Heart right ventricle (tissue), 16 donors: ENCODE results near the gene ATXN7L2. TPM values are rescaled to one million over a fixed set of nuclear protein-coding genes. Genes with fewer than 3 reads are reported as not detected.

Experiments
- ATAC-seq, 8 donors: fragments of 200-7000 bp; cut with Tn5 transposase; one replicate each; pipeline ENCODE4 v1.9.1; 2020; ENCODE audit warnings: mild to moderate bottlenecking in 8 of 8, moderate library complexity in 8 of 8, moderate number of reproducible peaks in 1 of 8
- DNase-seq, 2 donors: peaks; one replicate each; pipeline ENCODE4 v3.0.0-alpha.2; 2020
- H3K27ac ChIP-seq, 10 donors: fragments of 200-600 bp; sonication (generic) in 2 of 10; one replicate each; pipeline versions ENCODE4 v1.5.0 to v1.8.0; 2020 to 2022; ENCODE audit warnings: mild to moderate bottlenecking in 3 of 10
- H3K27me3 ChIP-seq, 7 donors: fragments of 200-600 bp; one replicate each; pipeline ENCODE4 v1.8.0; 2021 to 2022; ENCODE audit warnings: mild to moderate bottlenecking in 2 of 7
- H3K36me3 ChIP-seq, 9 donors: fragments of 200-600 bp; sonication (generic) in 1 of 9; one replicate each; pipeline versions ENCODE4 v1.5.0 to v1.8.0; 2020 to 2022; ENCODE audit warnings: mild to moderate bottlenecking in 2 of 9
- H3K4me1 ChIP-seq, 9 donors: fragments of 200-600 bp; sonication (generic) in 1 of 9; one replicate each; pipeline versions ENCODE4 v1.5.0 to v1.8.0; 2020 to 2022; ENCODE audit warnings: mild to moderate bottlenecking in 4 of 9
- H3K4me3 ChIP-seq, 10 donors: fragments of 200-600 bp; sonication (generic) in 2 of 10; one replicate each; pipeline versions ENCODE4 v1.5.0 to v1.8.0; 2020 to 2022; ENCODE audit warnings: mild to moderate bottlenecking in 7 of 10, moderate library complexity in 2 of 10
- H3K9me3 ChIP-seq, 11 donors: fragments of 200-600 bp in 10 of 11; sonication (generic) in 2 of 11; one replicate each; pipeline versions ENCODE4 v1.5.0 to v1.8.0; 2013 to 2022; ENCODE audit warnings: mild to moderate bottlenecking in 2 of 11, control low read depth in 1 of 11, moderate library complexity in 1 of 11
- CTCF ChIP-seq, 9 donors: fragments of 200-600 bp; sonication (generic) in 2 of 9; IDR thresholded peaks; one replicate each; pipeline versions ENCODE4 v1.5.0 to v1.8.0; 2021 to 2022; ENCODE audit warnings: antibody characterized with exemption in 9 of 9, mild to moderate bottlenecking in 5 of 9, moderate library complexity in 1 of 9
- WGBS, 2 donors: extraction: QIAGEN DNeasy Blood & Tissue Kit; methylation state at CpG; one replicate each; pipeline ENCODE4 v1.1.7; 2013; ENCODE audit warnings: inconsistent platforms in 1 of 2; 5-methylcytosine and 5-hydroxymethylcytosine counted together
- intact Hi-C, 10 donors: fragments of 100-400 bp; cut with DNase I; formaldehyde crosslinking; loops; one replicate each; pipeline versions ENCODE4 v1.11.1 to v1.14.2; 2022
- polyA plus RNA-seq, 2 donors: library from polyadenylated mRNA; stranded (reverse); fragments of 200-250 nt; gene quantifications; one replicate each; pipeline ENCODE4 v1.2.3, GENCODE V29; 2013
- total RNA-seq, 10 donors: library from RNA; stranded (reverse); fragmentation: NEBNext Ultra II Directional in 3 of 10; extraction: Animal tissue kit (Norgen Biotek cat#: 25700) in 3 of 10; gene quantifications; one replicate each; pipeline versions ENCODE4 v1.2.1 to v1.2.4, GENCODE V29; 2021 to 2023
- donor health status: Arrhythmogenic right ventricular cardiomyopathy.
- donor health status: ischemic (EF 13 %, LVEDD 7.1; RV severe dilation, severe dysfunction).
- donor health status: healthy with polysubstance abuse.
- donor health status: DM: no; HTN: yes; CAD: no.
- donor health status: DM: no; HTN: no; CAD: no.
- donor health status: ischemic (EF 25% LVEDD 6.9; RV normal size, moderate dysfunction).
- donor health status: ischemic (EF 25% LVEDD 5.7; RV mildly dilated, moderate dysfunction).
- donor health status: healthy.
- donor health status: DM: yes; HTN: yes; CAD: no.
- donor health status: Ischemic cardiomyopathy.
- donor health status: ischemic (EF 35%, LVEDD 5.7; RV mildly dilated, moderate dysfunction).
- donor health status: nonischemic (EF 11% LVEDD 7.7; RV severe dilation, severe dysfunction).
- donor health status: DM: yes; HTN: yes; CAD: no.
- donor health status: PGD.
- donor health status: ischemic (EF 29% LVEDD 5.4; RV normal size, mild dysfunction).
- donor health status: nonischemic (EF 23%, LVEDD 6.1; RV moderate dilation, normal function).

The ATXN7L2 gene
- total and polyA plus RNA-seq, 12 donors = 1.8 to 11.4 (median 2.6) TPM

GRCh38 chr1:109521002-109521951 is 37.6 kb downstream of the ATXN7L2 start:
- no peak for TF ChIP-seq CTCF (IDR thresholded peaks at IDR 0.05)
- H3K9me3 ChIP-seq = no peaks in the 10 kb centered on the region
- peaks cover 0 to 8% (median 0%) of the 10 kb centered on the region in 9 donors for H3K4me1 ChIP-seq
- H3K4me3 ChIP-seq = no peak overlapping the region
- WGBS, 2 donors = 59 to 62% methylated on average over 14 of the region's 14 CpGs
- no peak for DNase-seq
- intact Hi-C loops = loop anchor here in 1 of 10 donors (10.0 kb wide), 1 partner anchor 246 kb away; no protein-coding TSS in a partner anchor
- peaks cover 0 to 3% (median 0%) of the 10 kb centered on the region in 7 donors for H3K27me3 ChIP-seq
- H3K27ac ChIP-seq = no peak overlapping the region
- ATAC-seq = peak in 7 of 8 donors; percentile 44 to 80 (median 61)
- no peaks in the 10 kb centered on the region for H3K36me3 ChIP-seq

GRCh38 chr1:109522026-109522425 is 38.3 kb downstream of the ATXN7L2 start:
- Histone ChIP-seq H3K36me3 (no peaks in the 10 kb centered on the region), H3K4me3 (no peak overlapping the region), H3K4me1 (peaks cover 0 to 8% (median 0%) of the 10 kb centered on the region in 9 donors), H3K27ac (no peak overlapping the region), H3K27me3 (peaks cover 0 to 3% (median 0%) of the 10 kb centered on the region in 7 donors), H3K9me3 (no peaks in the 10 kb centered on the region)
- ATAC-seq = no peak
- no peak for DNase-seq
- WGBS, 2 donors = 79 to 84% methylated on average over 7 of the region's 7 CpGs
- intact Hi-C loops = loop anchor here in 1 of 10 donors (10.0 kb wide), 1 partner anchor 247 kb away; no protein-coding TSS in a partner anchor
- TF ChIP-seq CTCF (IDR thresholded peaks at IDR 0.05) = no peak

- H3K4me3 ChIP-seq = no peak overlapping the region
- H3K27ac ChIP-seq = no peak overlapping the region
- H3K27me3 ChIP-seq = peaks cover 0 to 3% (median 0%) of the 10 kb centered on the region in 7 donors
- no peak for TF ChIP-seq CTCF (IDR thresholded peaks at IDR 0.05)
- no peaks in the 10 kb centered on the region for H3K9me3 ChIP-seq
- no peak for ATAC-seq
- intact Hi-C loops = loop anchor here in 1 of 10 donors (10.0 kb wide), 1 partner anchor 249 kb away; no protein-coding TSS in a partner anchor
- 88 to 93% methylated on average over 2 of the region's 2 CpGs for WGBS, 2 donors
- no peaks in the 10 kb centered on the region for H3K36me3 ChIP-seq
- H3K4me1 ChIP-seq = peaks cover 0 to 8% (median 0%) of the 10 kb centered on the region in 9 donors
- DNase-seq = no peak
Observed at GRCh38 chr1:109523706-109524105, 40.0 kb downstream of the ATXN7L2 start.

GRCh38 chr1:109527098-109527811 is 43.5 kb downstream of the ATXN7L2 start:
- WGBS, 2 donors = 80 to 83% methylated on average over 14 of the region's 14 CpGs
- Histone ChIP-seq H3K4me3 (no peak overlapping the region), H3K27ac (no peak overlapping the region), H3K27me3 (peaks cover 0 to 3% (median 0%) of the 10 kb centered on the region in 7 donors), H3K9me3 (no peaks in the 10 kb centered on the region), H3K36me3 (no peaks in the 10 kb centered on the region), H3K4me1 (peaks cover 6 to 25% (median 17%) of the 10 kb centered on the region in 9 donors)
- ATAC-seq (no peak), DNase-seq (no peak)
- no peak for TF ChIP-seq CTCF (IDR thresholded peaks at IDR 0.05)
- intact Hi-C loops = loop anchor here in 1 of 10 donors (10.0 kb wide), 1 partner anchor 252 kb away; no protein-coding TSS in a partner anchor
